Measurements from ENCODE around the gene RTP5. TPM values are rescaled to one million over a fixed set of nuclear protein-coding genes. Genes with fewer than 3 reads are reported as not detected.

RTP5 gene
- total RNA-seq, 1 experiment from 2014 or later, result not detected

- Histone ChIP-seq H4K20me1 (ENCODE audit: insufficient read depth) (no peaks in the 10 kb centered on the region), H3K4me1 (ENCODE audit: control insufficient read depth in 1 of 2, insufficient read depth in 2 of 2, low read length in 2 of 2) (no peaks in the 10 kb centered on the region), H3K27me3 (ENCODE audit: insufficient read depth, low read length) (no peaks in the 10 kb centered on the region), H3K79me2 (ENCODE audit: insufficient read depth, low read length) (no peaks in the 10 kb centered on the region), H3K27ac (ENCODE audit: low read depth, low read length) (no peak overlapping the region), H3K4me3 (replicated peaks in 1 of 2; ENCODE audit: low read depth in 1 of 2, low read length in 2 of 2) (no peak overlapping the region), H3K4me2 (ENCODE audit: low read length) (no peak overlapping the region), H2AFZ (ENCODE audit: low read depth, low read length, poor library complexity, severe bottlenecking) (no peak overlapping the region), H3K9ac (ENCODE audit: low read length) (no peak overlapping the region), H3K9me3 (ENCODE audit: control insufficient read depth in 1 of 2, insufficient read depth in 1 of 2, low read depth in 1 of 2, low read length in 2 of 2) (no peaks in the 10 kb centered on the region), H3K9me2 (ENCODE audit: insufficient read depth) (no peaks in the 10 kb centered on the region), H3K36me3 (ENCODE audit: control insufficient read depth in 1 of 2, insufficient read depth in 2 of 2, low read length in 2 of 2) (no peaks in the 10 kb centered on the region)
- intact Hi-C loops (cut with micrococcal nuclease), result no loop called here
- POLR2A ChIA-PET, result no interaction called here
- RAD21 ChIA-PET (ENCODE audit: low non-redundant PET in 1 of 2, low total read pairs in 2 of 2, uncharacterized antibody in 2 of 2, unreplicated experiment in 2 of 2), result no interaction called here
- CTCF ChIA-PET, result no interaction called here
- 0 out of 2 replicates have a peak, but pooled peaks have one; percentile 24 for ATAC-seq
- TF ChIP-seq JUND (IDR thresholded peaks at IDR 0.05) (no peak), YY1 (IDR thresholded peaks at IDR 0.05; ENCODE audit: extremely low read depth, insufficient replicate concordance, low read depth, low read length) (no peak), ZNF274 (IDR thresholded peaks at IDR 0.05; ENCODE audit: low read depth, low read length) (no peak), POLR2A (IDR thresholded peaks at IDR 0.05; ENCODE audit: borderline replicate concordance, extremely low read depth, insufficient read depth, insufficient read length) (no peak)
- no TSS peak for BruUV-seq (replicated peaks)
- no peak for DNase-seq (ENCODE audit: low read depth, low spot score)
Observed at GRCh38 chr2:241850544-241851324, 18.8 kb upstream of the RTP5 start.

- POLR2A ChIA-PET, result no interaction called here
- no peaks in the 10 kb centered on the region for H3K9me3 ChIP-seq (ENCODE audit: control insufficient read depth in 1 of 2, insufficient read depth in 1 of 2, low read depth in 1 of 2, low read length in 2 of 2)
- H3K9me2 ChIP-seq (ENCODE audit: insufficient read depth), result no peaks in the 10 kb centered on the region
- no peaks in the 10 kb centered on the region for H3K79me2 ChIP-seq (ENCODE audit: insufficient read depth, low read length)
- H3K27ac ChIP-seq (ENCODE audit: low read depth, low read length), result no peak overlapping the region
- H3K27me3 ChIP-seq (ENCODE audit: insufficient read depth, low read length), result no peaks in the 10 kb centered on the region
- no peak overlapping the region for H2AFZ ChIP-seq (ENCODE audit: low read depth, low read length, poor library complexity, severe bottlenecking)
- H3K36me3 ChIP-seq (ENCODE audit: control insufficient read depth in 1 of 2, insufficient read depth in 2 of 2, low read length in 2 of 2), result no peaks in the 10 kb centered on the region
- no peak overlapping the region for H3K9ac ChIP-seq (ENCODE audit: low read length)
- H3K4me3 ChIP-seq (replicated peaks in 1 of 2; ENCODE audit: low read depth in 1 of 2, low read length in 2 of 2), result no peak overlapping the region
- intact Hi-C loops (cut with micrococcal nuclease), result no loop called here
- H3K4me2 ChIP-seq (ENCODE audit: low read length), result no peak overlapping the region
- DNase-seq (ENCODE audit: low read depth, low spot score) (no peak), ATAC-seq (no peak)
- no peaks in the 10 kb centered on the region for H3K4me1 ChIP-seq (ENCODE audit: control insufficient read depth in 1 of 2, insufficient read depth in 2 of 2, low read length in 2 of 2)
- RAD21 ChIA-PET (ENCODE audit: low non-redundant PET in 1 of 2, low total read pairs in 2 of 2, uncharacterized antibody in 2 of 2, unreplicated experiment in 2 of 2), result no interaction called here
- CTCF ChIA-PET, result no interaction called here
- BruUV-seq (replicated peaks), result no TSS peak
- no peaks in the 10 kb centered on the region for H4K20me1 ChIP-seq (ENCODE audit: insufficient read depth)
- TF ChIP-seq ATF3 (IDR thresholded peaks at IDR 0.05), result no peak
- TF ChIP-seq FOSL1 (IDR thresholded peaks at IDR 0.05; ENCODE audit: low read depth), result no peak
- no peak for TF ChIP-seq REST (IDR thresholded peaks at IDR 0.05; ENCODE audit: low read depth)
- no peak for TF ChIP-seq SP1 (IDR thresholded peaks at IDR 0.05; ENCODE audit: low read depth)
- TF ChIP-seq POLR2AphosphoS5 (IDR thresholded peaks at IDR 0.05; ENCODE audit: low read depth, low read length), result no peak
- no peak for TF ChIP-seq ZFX (IDR thresholded peaks at IDR 0.05)
- no peak for TF ChIP-seq EGR1 (IDR thresholded peaks at IDR 0.05; ENCODE audit: low read depth)
- TF ChIP-seq YY1 (IDR thresholded peaks at IDR 0.05; ENCODE audit: extremely low read depth, insufficient replicate concordance, low read depth, low read length), result no peak
- no peak for TF ChIP-seq SIN3A (IDR thresholded peaks at IDR 0.05; ENCODE audit: low read depth)
- no peak for TF ChIP-seq JUND (IDR thresholded peaks at IDR 0.05)
- no peak for TF ChIP-seq ZBTB33 (IDR thresholded peaks at IDR 0.05; ENCODE audit: extremely low read depth, insufficient replicate concordance, low read length)
Observed at GRCh38 chr2:241851325-241852115, 18.0 kb upstream of the RTP5 start.

Data from HCT116 (cell line).